Endodermal cell (in vitro differentiated cells): ENCODE results near the gene CLCF1. TPM values are rescaled to one million over a fixed set of nuclear protein-coding genes. Genes with fewer than 3 reads are reported as not detected.

ENCODE experiments used
- DNase-seq: peaks from one replicate; pipeline ENCODE4 v3.0.0-alpha.2; 2017
- H3K27ac ChIP-seq: 2 replicates; pipeline ENCODE4 v1.5.1; 2013; ENCODE audit warnings: mild to moderate bottlenecking, low read depth, low read length, moderate library complexity
- H3K27me3 ChIP-seq: 2 replicates; pipeline ENCODE4 v1.6.1; 2013; ENCODE audit warnings: mild to moderate bottlenecking, low read length, moderate library complexity; ENCODE audit not compliant: insufficient read depth, control insufficient read depth, poor library complexity, severe bottlenecking
- H3K36me3 ChIP-seq: 2 replicates; pipeline ENCODE4 v1.7.0; 2013; ENCODE audit warnings: mild to moderate bottlenecking, low read length, moderate library complexity; ENCODE audit not compliant: control insufficient read depth, insufficient read depth
- H3K4me1 ChIP-seq: one replicate; pipeline ENCODE4 v1.7.0; 2013; ENCODE audit warnings: low read length; ENCODE audit not compliant: control insufficient read depth, insufficient read depth
- H3K4me3 ChIP-seq: 2 replicates; pipeline ENCODE4 v1.5.1; 2013; ENCODE audit warnings: mild to moderate bottlenecking, low read length, moderate library complexity
- H3K9ac ChIP-seq: 2 replicates; pipeline ENCODE4 v1.6.1; 2013; ENCODE audit warnings: mild to moderate bottlenecking, low read length, moderate library complexity; ENCODE audit not compliant: poor library complexity, severe bottlenecking; ENCODE audit errors: extremely low read depth
- H3K9me3 ChIP-seq: 2 replicates; pipeline ENCODE4 v1.6.1; 2013; ENCODE audit warnings: mild to moderate bottlenecking, low read length, moderate library complexity; ENCODE audit not compliant: control insufficient read depth
- H3K27ac Mint-ChIP-seq: 2 replicates; pipeline ENCODE4 v1.8.0; 2020; ENCODE audit warnings: mixed read lengths
- H3K27me3 Mint-ChIP-seq: 2 replicates; pipeline ENCODE4 v1.8.0; 2021; ENCODE audit warnings: mild to moderate bottlenecking, mixed read lengths; ENCODE audit not compliant: insufficient read depth
- H3K36me3 Mint-ChIP-seq: 2 replicates; pipeline ENCODE4 v1.8.0; 2020; ENCODE audit warnings: low read depth, mixed read lengths
- H3K4me1 Mint-ChIP-seq: 2 replicates; pipeline ENCODE4 v1.8.0; 2020; ENCODE audit warnings: mixed read lengths
- H3K4me3 Mint-ChIP-seq: 2 replicates; pipeline ENCODE4 v1.8.0; 2020; ENCODE audit warnings: mild to moderate bottlenecking, moderate library complexity, mixed read lengths
- H3K9me3 Mint-ChIP-seq: 2 replicates; pipeline ENCODE4 v1.8.0; 2020; ENCODE audit warnings: mild to moderate bottlenecking, mixed read lengths
- WGBS, 2 experiments: methylation state at CpG; one replicate each; pipeline versions ENCODE4 v1.1.5 to v1.1.7; 2013; ENCODE audit warnings: missing lambda C conversion rate in 2 of 2, mixed read lengths in 1 of 2; ENCODE audit not compliant: insufficient coverage in 1 of 2, insufficient read length in 1 of 2; 5-methylcytosine and 5-hydroxymethylcytosine counted together
- total RNA-seq, 2 donors: library from RNA; stranded (reverse); fragmentation: NEBNext Ultra II Directional in 1 of 2; extraction: Animal tissue kit (Norgen Biotek cat#: 25700) in 1 of 2; gene quantifications; 2 replicates in 1 of 2; 3 replicates in 1 of 2; pipeline ENCODE4 v1.2.1, GENCODE V29; 2021
- TF ChIP-seq, protein P1 (sequence below): fragments of 200-600 bp; sonication (generic); conservative IDR thresholded peaks from 2 replicates; pipeline ENCODE4 v1.5.0; 2021; ENCODE audit warnings: antibody characterized with exemption, mild to moderate bottlenecking

CLCF1 gene
- total RNA-seq, 2 donors from 2014 or later = 3.6 to 4.8 TPM

DNA sequence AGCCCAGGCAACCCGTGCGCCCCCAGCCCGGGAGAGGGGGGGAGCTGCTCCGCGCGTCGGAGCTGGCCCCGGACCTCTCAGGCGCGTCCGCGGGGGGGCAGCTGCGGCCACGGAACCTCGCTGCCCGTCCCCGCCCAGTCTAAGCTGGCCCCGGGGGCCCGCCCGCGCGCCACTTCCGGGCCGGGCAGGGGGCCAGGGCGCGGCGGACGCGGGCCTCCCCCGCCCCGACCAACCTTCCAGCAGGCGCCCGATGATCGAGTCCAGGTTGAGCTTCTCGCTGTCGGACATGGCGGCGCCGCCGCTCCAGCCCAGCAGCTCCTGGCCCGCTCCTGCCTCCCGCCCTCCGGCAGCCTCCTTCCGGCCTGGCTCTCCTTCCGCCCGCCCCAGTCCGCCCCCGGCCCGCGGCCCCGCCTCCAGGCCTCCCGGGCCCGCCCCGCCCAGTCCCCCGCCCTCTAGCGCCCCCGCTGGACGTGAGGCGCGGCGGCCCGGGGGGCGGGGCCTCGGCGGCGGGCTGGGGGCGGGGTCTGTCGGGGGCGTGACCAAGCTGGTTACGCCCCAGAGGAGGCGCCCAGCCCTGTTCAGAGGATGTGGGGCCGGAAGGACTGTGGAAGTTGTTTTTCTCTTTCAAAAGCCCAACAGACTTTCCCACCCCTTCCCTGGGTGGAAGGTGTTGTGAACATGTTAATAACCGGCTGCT is 28.2 kb upstream of the CLCF1 start, which contains the start of gene PPP1CA:
PPP1CA (minus strand) TSS at position 364 of the 697 bp plus-strand sequence; CDS start at position 288, 76 bp downstream.
- no peaks in the 10 kb centered on the region for H3K9me3 Mint-ChIP-seq
- WGBS, 2 experiments = 0% methylated on average over 4 to 72 of the region's 73 CpGs

DNA sequence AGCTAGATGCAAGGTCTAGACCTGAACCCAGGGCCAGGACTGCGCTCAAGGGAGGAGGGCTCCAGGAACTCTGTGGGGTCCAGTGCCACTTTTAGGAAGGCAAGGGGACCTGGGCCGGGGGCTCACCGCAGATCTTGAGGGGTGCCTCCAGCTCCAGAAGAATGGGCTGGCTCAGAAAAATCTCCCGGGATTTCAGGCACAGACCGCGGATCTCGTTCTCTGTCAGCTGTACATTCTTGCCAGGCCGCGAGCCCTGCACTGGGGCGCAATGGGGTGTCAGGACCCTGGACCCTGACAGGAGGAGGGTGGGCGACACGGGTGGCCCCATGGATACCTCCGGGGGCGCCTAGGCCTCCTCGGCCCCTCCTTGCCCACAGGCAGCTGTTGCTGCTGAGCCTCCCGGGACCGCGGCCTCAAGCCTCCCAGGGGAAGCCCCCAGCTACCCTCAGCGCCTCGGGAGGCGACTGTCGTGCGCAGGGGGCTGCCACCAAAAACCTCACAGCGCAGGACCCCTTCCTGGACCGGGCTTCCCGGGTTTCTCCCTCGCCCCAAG is 27.6 kb upstream of the CLCF1 start:
- Histone ChIP-seq H3K27me3 (no peaks in the 10 kb centered on the region), H3K4me1 (peaks cover 10% of the 10 kb centered on the region), H3K9me3 (no peaks in the 10 kb centered on the region), H3K4me3 (peak overlapping the region; percentile 94), H3K27ac (no peak overlapping the region), H3K36me3 (peaks cover 28% of the 10 kb centered on the region), H3K9ac (peak overlapping the region; percentile 75)
- TF ChIP-seq, protein P1, sequence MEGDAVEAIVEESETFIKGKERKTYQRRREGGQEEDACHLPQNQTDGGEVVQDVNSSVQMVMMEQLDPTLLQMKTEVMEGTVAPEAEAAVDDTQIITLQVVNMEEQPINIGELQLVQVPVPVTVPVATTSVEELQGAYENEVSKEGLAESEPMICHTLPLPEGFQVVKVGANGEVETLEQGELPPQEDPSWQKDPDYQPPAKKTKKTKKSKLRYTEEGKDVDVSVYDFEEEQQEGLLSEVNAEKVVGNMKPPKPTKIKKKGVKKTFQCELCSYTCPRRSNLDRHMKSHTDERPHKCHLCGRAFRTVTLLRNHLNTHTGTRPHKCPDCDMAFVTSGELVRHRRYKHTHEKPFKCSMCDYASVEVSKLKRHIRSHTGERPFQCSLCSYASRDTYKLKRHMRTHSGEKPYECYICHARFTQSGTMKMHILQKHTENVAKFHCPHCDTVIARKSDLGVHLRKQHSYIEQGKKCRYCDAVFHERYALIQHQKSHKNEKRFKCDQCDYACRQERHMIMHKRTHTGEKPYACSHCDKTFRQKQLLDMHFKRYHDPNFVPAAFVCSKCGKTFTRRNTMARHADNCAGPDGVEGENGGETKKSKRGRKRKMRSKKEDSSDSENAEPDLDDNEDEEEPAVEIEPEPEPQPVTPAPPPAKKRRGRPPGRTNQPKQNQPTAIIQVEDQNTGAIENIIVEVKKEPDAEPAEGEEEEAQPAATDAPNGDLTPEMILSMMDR = no peak
- no peak for DNase-seq
- WGBS, 2 experiments = 12 to 26% methylated on average over 12 to 27 of the region's 27 CpGs
- Mint-ChIP-seq H3K27ac (no peak overlapping the region), H3K4me1 (peaks cover 12% of the 10 kb centered on the region), H3K27me3 (no peaks in the 10 kb centered on the region), H3K9me3 (no peaks in the 10 kb centered on the region), H3K4me3 (peak overlapping the region; percentile 66), H3K36me3 (peaks cover 33% of the 10 kb centered on the region)

More for the DNA sequence above, 28.2 kb upstream of the CLCF1 start, which contains the start of gene PPP1CA:
- H3K4me3 Mint-ChIP-seq = peak within 1 kb of the TSS; percentile 66
- peaks cover 30% of the 10 kb centered on the region for H3K36me3 Mint-ChIP-seq
- H3K36me3 ChIP-seq = peaks cover 28% of the 10 kb centered on the region
- peak; percentile 95 for DNase-seq
- H3K27ac Mint-ChIP-seq = no peak within 1 kb of the TSS
- H3K9ac ChIP-seq = peak within 1 kb of the TSS; percentile 75
- peak within 1 kb of the TSS; percentile 94 for H3K4me3 ChIP-seq
- H3K4me1 ChIP-seq = peaks cover 10% of the 10 kb centered on the region
- H3K4me1 Mint-ChIP-seq = peaks cover 12% of the 10 kb centered on the region
- no peaks in the 10 kb centered on the region for H3K27me3 Mint-ChIP-seq
- no peaks in the 10 kb centered on the region for H3K9me3 ChIP-seq
- peak within 1 kb of the TSS; percentile 44 for H3K27ac ChIP-seq
- H3K27me3 ChIP-seq = no peaks in the 10 kb centered on the region
- TF ChIP-seq, protein P1 = peak; percentile 76

- no peak for DNase-seq
- peaks cover 12% of the 10 kb centered on the region for H3K4me1 Mint-ChIP-seq
- Histone ChIP-seq H3K9ac (peak overlapping the region; percentile 75), H3K9me3 (no peaks in the 10 kb centered on the region), H3K4me1 (peaks cover 10% of the 10 kb centered on the region), H3K27me3 (no peaks in the 10 kb centered on the region), H3K4me3 (peak overlapping the region; percentile 94), H3K36me3 (peaks cover 32% of the 10 kb centered on the region), H3K27ac (no peak overlapping the region)
- H3K9me3 Mint-ChIP-seq = no peaks in the 10 kb centered on the region
- H3K27ac Mint-ChIP-seq = peak overlapping the region; percentile 61
- 84 to 86% methylated on average over 17 to 23 of the region's 23 CpGs for WGBS, 2 experiments
- TF ChIP-seq, protein P1 = no peak
- H3K36me3 Mint-ChIP-seq = peaks cover 34% of the 10 kb centered on the region
- peak overlapping the region; percentile 66 for H3K4me3 Mint-ChIP-seq
- no peaks in the 10 kb centered on the region for H3K27me3 Mint-ChIP-seq
These were observed 27.0 kb upstream of the CLCF1 start for GRCh38 chr11:67400251-67400941.
